GM21367 (cell line): ENCODE measurements around the gene IGDCC3.

Experiments
- ATAC-seq: cut with Tn5 transposase; IDR thresholded peaks from one replicate; pipeline ENCODE4 v1.9.1; 2021; ENCODE audit not compliant: unreplicated experiment

Gene IGDCC3

GRCh38 chr15:65388306-65389080, 10.7 kb upstream of the IGDCC3 start:
- ATAC-seq = no peak

- ATAC-seq = no peak
These were observed 9.1 kb upstream of the IGDCC3 start for GRCh38 chr15:65386886-65387285.

- ATAC-seq = no peak
These were observed 8.6 kb upstream of the IGDCC3 start for GRCh38 chr15:65386376-65386775.

- ATAC-seq = no peak
These were observed 8.1 kb upstream of the IGDCC3 start for GRCh38 chr15:65385870-65386258.

GRCh38 chr15:65384895-65385869, 7.4 kb upstream of the IGDCC3 start:
- no peak for ATAC-seq

GRCh38 chr15:65384505-65384894, 6.7 kb upstream of the IGDCC3 start:
- ATAC-seq = no peak

- ATAC-seq = no peak
These were observed 6.2 kb upstream of the IGDCC3 start for GRCh38 chr15:65383991-65384390.

- ATAC-seq = no peak
These were observed 5.7 kb upstream of the IGDCC3 start for GRCh38 chr15:65383456-65383855.

GRCh38 chr15:65382921-65383320, 5.1 kb upstream of the IGDCC3 start:
- ATAC-seq = no peak

- no peak for ATAC-seq
These were observed 4.3 kb upstream of the IGDCC3 start for GRCh38 chr15:65382146-65382491.

- no peak for ATAC-seq
These were observed 3.8 kb upstream of the IGDCC3 start for GRCh38 chr15:65381445-65382145.

- no peak for ATAC-seq
These were observed 2.2 kb upstream of the IGDCC3 start for GRCh38 chr15:65379986-65380385.

GRCh38 chr15:65377105-65377975, 462 bp downstream of the IGDCC3 start:
- ATAC-seq = no peak

GRCh38 chr15:65376767-65377104, 1.1 kb downstream of the IGDCC3 start:
- no peak for ATAC-seq

GRCh38 chr15:65375871-65376607, 1.8 kb downstream of the IGDCC3 start:
- no peak for ATAC-seq

GRCh38 chr15:65374821-65375401, 2.9 kb downstream of the IGDCC3 start:
- no peak for ATAC-seq

GRCh38 chr15:65374334-65374733, 3.5 kb downstream of the IGDCC3 start:
- ATAC-seq = no peak

- ATAC-seq = no peak
These were observed 4.6 kb downstream of the IGDCC3 start for GRCh38 chr15:65373163-65373651.

- no peak for ATAC-seq
These were observed 5.1 kb downstream of the IGDCC3 start for GRCh38 chr15:65372787-65373067.
